ENCODE data around the gene KRTAP5-1. TPM values are rescaled to one million over a fixed set of nuclear protein-coding genes. Genes with fewer than 3 reads are reported as not detected.

The KRTAP5-1 gene
- total RNA-seq, 2 donors from 2014 or later, result not detected

GRCh38 chr11:1572197-1573076 lies 12.6 kb downstream of the KRTAP5-1 start, which contains the start of gene DUSP8:
Gene DUSP8 (minus strand): TSS chr11:1572271. CDS start chr11:1565826, 6,445 bp downstream.
- peak within 1 kb of the TSS; percentile 59 for H3K9ac ChIP-seq (ENCODE audit: extremely low read depth, low read length, poor library complexity, severe bottlenecking)
- peaks cover 33% of the 10 kb centered on the region for H3K27me3 Mint-ChIP-seq (ENCODE audit: insufficient read depth)
- peak; percentile 92 for DNase-seq
- no peaks in the 10 kb centered on the region for H3K36me3 Mint-ChIP-seq (ENCODE audit: low read depth)
- peak within 1 kb of the TSS; percentile 70 for H3K4me3 ChIP-seq (ENCODE audit: low read length)
- no peak within 1 kb of the TSS for H3K27ac Mint-ChIP-seq
- H3K4me1 Mint-ChIP-seq, result peaks cover 20% of the 10 kb centered on the region
- H3K27ac ChIP-seq (ENCODE audit: low read depth, low read length), result no peak within 1 kb of the TSS
- H3K9me3 ChIP-seq (ENCODE audit: control insufficient read depth, low read length), result no peaks in the 10 kb centered on the region
- no peaks in the 10 kb centered on the region for H3K36me3 ChIP-seq (ENCODE audit: control insufficient read depth, insufficient read depth, low read length)
- H3K4me1 ChIP-seq (ENCODE audit: control insufficient read depth, insufficient read depth, low read length), result peaks cover 10% of the 10 kb centered on the region
- H3K27me3 ChIP-seq (ENCODE audit: control insufficient read depth, insufficient read depth, low read length, poor library complexity, severe bottlenecking), result peaks cover 48% of the 10 kb centered on the region
- TF ChIP-seq CTCF (conservative IDR thresholded peaks at IDR 0.05), result no peak
- H3K9me3 Mint-ChIP-seq, result no peaks in the 10 kb centered on the region
- 1 to 2% methylated on average over 9 to 123 of the region's 124 CpGs for WGBS, 2 experiments (ENCODE audit: insufficient coverage in 1 of 2, insufficient read length in 1 of 2)
- peak within 1 kb of the TSS; percentile 47 for H3K4me3 Mint-ChIP-seq

- H3K36me3 Mint-ChIP-seq (ENCODE audit: low read depth), result no peaks in the 10 kb centered on the region
- Histone ChIP-seq H3K4me3 (ENCODE audit: low read length) (no peak overlapping the region), H3K27ac (ENCODE audit: low read depth, low read length) (no peak overlapping the region), H3K27me3 (ENCODE audit: control insufficient read depth, insufficient read depth, low read length, poor library complexity, severe bottlenecking) (peaks cover 48% of the 10 kb centered on the region), H3K4me1 (ENCODE audit: control insufficient read depth, insufficient read depth, low read length) (peaks cover 12% of the 10 kb centered on the region), H3K9ac (ENCODE audit: extremely low read depth, low read length, poor library complexity, severe bottlenecking) (no peak overlapping the region), H3K36me3 (ENCODE audit: control insufficient read depth, insufficient read depth, low read length) (no peaks in the 10 kb centered on the region), H3K9me3 (ENCODE audit: control insufficient read depth, low read length) (no peaks in the 10 kb centered on the region)
- H3K4me1 Mint-ChIP-seq, result peaks cover 20% of the 10 kb centered on the region
- peaks cover 33% of the 10 kb centered on the region for H3K27me3 Mint-ChIP-seq (ENCODE audit: insufficient read depth)
- H3K27ac Mint-ChIP-seq, result no peak overlapping the region
- no peaks in the 10 kb centered on the region for H3K9me3 Mint-ChIP-seq
- WGBS, 2 experiments (ENCODE audit: insufficient coverage in 1 of 2, insufficient read length in 1 of 2), result 0% methylated on average over 89 of the region's 91 CpGs; no CpG with 5 or more reads in 1 of the 2 experiments
- no peak for DNase-seq
- H3K4me3 Mint-ChIP-seq, result peak overlapping the region; percentile 47
- no peak for TF ChIP-seq CTCF (conservative IDR thresholded peaks at IDR 0.05)
Measured at GRCh38 chr11:1571760-1572196, 13.3 kb downstream of the KRTAP5-1 start.

- Mint-ChIP-seq H3K27me3 (ENCODE audit: insufficient read depth) (peaks cover 31% of the 10 kb centered on the region), H3K36me3 (ENCODE audit: low read depth) (no peaks in the 10 kb centered on the region), H3K9me3 (no peaks in the 10 kb centered on the region), H3K4me1 (peaks cover 20% of the 10 kb centered on the region), H3K4me3 (peak overlapping the region; percentile 47), H3K27ac (no peak overlapping the region)
- Histone ChIP-seq H3K36me3 (ENCODE audit: control insufficient read depth, insufficient read depth, low read length) (no peaks in the 10 kb centered on the region), H3K4me1 (ENCODE audit: control insufficient read depth, insufficient read depth, low read length) (peaks cover 12% of the 10 kb centered on the region), H3K27me3 (ENCODE audit: control insufficient read depth, insufficient read depth, low read length, poor library complexity, severe bottlenecking) (peaks cover 48% of the 10 kb centered on the region), H3K9ac (ENCODE audit: extremely low read depth, low read length, poor library complexity, severe bottlenecking) (peak overlapping the region; percentile 25), H3K4me3 (ENCODE audit: low read length) (peak overlapping the region; percentile 70), H3K9me3 (ENCODE audit: control insufficient read depth, low read length) (no peaks in the 10 kb centered on the region), H3K27ac (ENCODE audit: low read depth, low read length) (no peak overlapping the region)
- no peak for TF ChIP-seq CTCF (conservative IDR thresholded peaks at IDR 0.05)
- WGBS, 2 experiments (ENCODE audit: insufficient coverage in 1 of 2, insufficient read length in 1 of 2), result 8 to 10% methylated on average over 3 to 57 of the region's 58 CpGs
- DNase-seq, result peak; percentile 83
Measured at GRCh38 chr11:1570896-1571759, 14.0 kb downstream of the KRTAP5-1 start.

Measured in endodermal cell (in vitro differentiated cells).